Muscle of leg (tissue), 11 donors: ENCODE results near the gene RPS3. TPM values are rescaled to one million over a fixed set of nuclear protein-coding genes. Genes with fewer than 3 reads are reported as not detected.
A peak's percentile ranks its signal among the peaks of the same experiment; 100 is the strongest.

Experiments
- DNase-seq: peaks from one replicate; pipeline ENCODE4 v3.0.0; 2013
- H3K27ac ChIP-seq: one replicate; pipeline ENCODE4 v1.5.1; 2013; ENCODE audit warnings: mild to moderate bottlenecking, low read length, control low read depth
- H3K27me3 ChIP-seq: one replicate; pipeline ENCODE4 v1.6.1; 2013; ENCODE audit warnings: low read length; ENCODE audit not compliant: control insufficient read depth, insufficient read depth
- H3K36me3 ChIP-seq: one replicate; pipeline ENCODE4 v1.6.1; 2013; ENCODE audit warnings: low read length; ENCODE audit not compliant: control insufficient read depth, insufficient read depth
- H3K4me1 ChIP-seq: one replicate; pipeline ENCODE4 v1.6.1; 2013; ENCODE audit warnings: low read length; ENCODE audit not compliant: control insufficient read depth, insufficient read depth
- H3K4me3 ChIP-seq: one replicate; pipeline ENCODE4 v1.5.1; 2013; ENCODE audit warnings: low read length, control low read depth
- H3K9me3 ChIP-seq: replicated peaks from 2 replicates; pipeline ENCODE4 v1.6.1; 2013; ENCODE audit warnings: low read depth, low read length; ENCODE audit not compliant: control insufficient read depth
- WGBS: methylation state at CpG from one replicate; pipeline ENCODE4 v1.1.5; 2013; ENCODE audit warnings: missing lambda C conversion rate; ENCODE audit not compliant: insufficient coverage; 5-methylcytosine and 5-hydroxymethylcytosine counted together
- polyA plus RNA-seq, 8 donors: library from polyadenylated mRNA; unstranded; fragments of 120-200 nt; gene quantifications; one replicate each; pipeline versions ENCODE4 v1.2.1 to v1.2.3, GENCODE V29; 2013; ENCODE audit warnings: inconsistent platforms in 1 of 8, low replicate concordance in 1 of 8; ENCODE audit not compliant: insufficient read length in 8 of 8, insufficient read depth in 1 of 8
- total RNA-seq: library from RNA; stranded (reverse); fragments of 120-200 nt; gene quantifications from one replicate; pipeline ENCODE4 v1.2.4, GENCODE V29; 2013

RPS3 gene
- total and polyA plus RNA-seq, 9 donors, result 3,265 to 4,158 (median 4,030) TPM

GRCh38 chr11:75422248-75423231 lies 23.2 kb downstream of the RPS3 start:
- Histone ChIP-seq H3K9me3 (no peaks in the 10 kb centered on the region), H3K4me3 (no peak overlapping the region), H3K36me3 (peaks cover 19% of the 10 kb centered on the region), H3K27me3 (peaks cover 5% of the 10 kb centered on the region), H3K4me1 (peaks cover 34% of the 10 kb centered on the region), H3K27ac (peak overlapping the region; percentile 85)
- WGBS, result 91% methylated on average over 10 of the region's 15 CpGs
- no peak for DNase-seq

- H3K27ac ChIP-seq, result peak overlapping the region; percentile 85
Measured at GRCh38 chr11:75423721-75424120, 24.4 kb downstream of the RPS3 start.

GRCh38 chr11:75424396-75424795 lies 25.1 kb downstream of the RPS3 start:
- 100% methylated on average over 1 of the region's 1 CpG for WGBS
- peak overlapping the region; percentile 85 for H3K27ac ChIP-seq
- no peak for DNase-seq
- peaks cover 15% of the 10 kb centered on the region for H3K36me3 ChIP-seq
- H3K9me3 ChIP-seq, result peaks cover 3% of the 10 kb centered on the region
- H3K4me1 ChIP-seq, result peaks cover 33% of the 10 kb centered on the region
- no peak overlapping the region for H3K4me3 ChIP-seq
- peaks cover 22% of the 10 kb centered on the region for H3K27me3 ChIP-seq

More at GRCh38 chr11:75423721-75424120, 24.4 kb downstream of the RPS3 start:
- H3K9me3 ChIP-seq, result no peaks in the 10 kb centered on the region
- no peak for DNase-seq
- H3K36me3 ChIP-seq, result peaks cover 19% of the 10 kb centered on the region
- H3K4me3 ChIP-seq, result no peak overlapping the region
- H3K27me3 ChIP-seq, result peaks cover 15% of the 10 kb centered on the region
- peaks cover 33% of the 10 kb centered on the region for H3K4me1 ChIP-seq
- WGBS, result 80% methylated on average over 1 of the region's 9 CpGs

GRCh38 chr11:75425422-75425821 lies 26.1 kb downstream of the RPS3 start:
- DNase-seq, result no peak
- Histone ChIP-seq H3K9me3 (peaks cover 5% of the 10 kb centered on the region), H3K4me3 (no peak overlapping the region), H3K4me1 (peaks cover 28% of the 10 kb centered on the region), H3K27me3 (peaks cover 26% of the 10 kb centered on the region), H3K36me3 (peaks cover 15% of the 10 kb centered on the region), H3K27ac (no peak overlapping the region)
- WGBS, result 50% methylated on average over 27 of the region's 29 CpGs

- Histone ChIP-seq H3K36me3 (peaks cover 13% of the 10 kb centered on the region), H3K4me1 (peaks cover 25% of the 10 kb centered on the region), H3K27ac (no peak overlapping the region), H3K4me3 (no peak overlapping the region), H3K27me3 (peaks cover 38% of the 10 kb centered on the region), H3K9me3 (peaks cover 5% of the 10 kb centered on the region)
- WGBS, result 83% methylated on average over 5 of the region's 5 CpGs
- DNase-seq, result no peak
Measured at GRCh38 chr11:75426720-75427086, 27.4 kb downstream of the RPS3 start.

- H3K27ac ChIP-seq, result no peak overlapping the region
- H3K9me3 ChIP-seq, result peaks cover 5% of the 10 kb centered on the region
- DNase-seq, result no peak
- peaks cover 25% of the 10 kb centered on the region for H3K4me1 ChIP-seq
- no peak overlapping the region for H3K4me3 ChIP-seq
- H3K36me3 ChIP-seq, result peaks cover 13% of the 10 kb centered on the region
- H3K27me3 ChIP-seq, result peaks cover 43% of the 10 kb centered on the region
Measured at GRCh38 chr11:75427181-75427580, 27.9 kb downstream of the RPS3 start.

GRCh38 chr11:75428281-75428724 lies 29.0 kb downstream of the RPS3 start:
- 48% methylated on average over 27 of the region's 32 CpGs for WGBS
- H3K27me3 ChIP-seq, result peaks cover 54% of the 10 kb centered on the region

GRCh38 chr11:75428989-75429640 lies 29.8 kb downstream of the RPS3 start:
- Histone ChIP-seq H3K4me3 (no peak overlapping the region), H3K9me3 (peaks cover 5% of the 10 kb centered on the region), H3K4me1 (peaks cover 27% of the 10 kb centered on the region), H3K27me3 (peaks cover 57% of the 10 kb centered on the region), H3K36me3 (peaks cover 2% of the 10 kb centered on the region), H3K27ac (no peak overlapping the region)
- WGBS, result 74% methylated on average over 16 of the region's 16 CpGs
- DNase-seq, result no peak

More at GRCh38 chr11:75428281-75428724, 29.0 kb downstream of the RPS3 start:
- Histone ChIP-seq H3K4me1 (peaks cover 28% of the 10 kb centered on the region), H3K27ac (peak overlapping the region; percentile 43), H3K4me3 (peak overlapping the region; percentile 34), H3K36me3 (peaks cover 5% of the 10 kb centered on the region), H3K9me3 (peaks cover 5% of the 10 kb centered on the region)
- peak; percentile 95 for DNase-seq

GRCh38 chr11:75429641-75429901 lies 30.3 kb downstream of the RPS3 start:
- H3K27me3 ChIP-seq, result peaks cover 57% of the 10 kb centered on the region
- H3K4me3 ChIP-seq, result no peak overlapping the region
- 13% methylated on average over 25 of the region's 25 CpGs for WGBS
- H3K4me1 ChIP-seq, result peaks cover 26% of the 10 kb centered on the region
- no peaks in the 10 kb centered on the region for H3K36me3 ChIP-seq
- H3K27ac ChIP-seq, result no peak overlapping the region
- DNase-seq, result no peak
- H3K9me3 ChIP-seq, result peaks cover 5% of the 10 kb centered on the region
